ENCODE measurements around the gene AGRP.

Gene AGRP

DNA sequence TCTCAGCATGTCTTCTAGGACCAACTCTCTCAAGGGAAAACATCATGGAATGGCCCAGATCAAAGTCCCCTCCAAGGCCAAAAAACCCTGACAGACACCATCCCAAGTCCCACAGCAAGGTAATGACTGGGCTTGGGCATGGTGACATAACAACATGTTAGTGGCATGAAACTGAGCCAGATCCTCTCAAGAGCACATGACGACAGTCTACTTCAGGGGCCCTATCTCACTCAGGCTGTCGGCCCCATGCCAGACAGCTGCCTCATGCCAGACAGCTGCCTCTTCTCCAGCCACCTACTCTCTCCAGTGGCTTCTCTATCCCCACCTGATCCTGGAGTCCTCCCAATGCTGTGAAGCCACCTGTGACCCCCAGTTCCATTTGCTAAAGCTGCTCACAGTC is 34.0 kb downstream of the AGRP start:
- H3K4me1 Mint-ChIP-seq (ENCODE audit: low read depth): peaks cover 4% of the 10 kb centered on the region
- H3K36me3 Mint-ChIP-seq (ENCODE audit: low read depth): no peaks in the 10 kb centered on the region
- H3K27ac Mint-ChIP-seq: no peak overlapping the region
- no peak for DNase-seq (ENCODE audit: low spot score)
- no peaks in the 10 kb centered on the region for H3K27me3 Mint-ChIP-seq (ENCODE audit: low read depth)
- no peak overlapping the region for H3K4me3 Mint-ChIP-seq
- H3K9me3 Mint-ChIP-seq: no peaks in the 10 kb centered on the region

DNA sequence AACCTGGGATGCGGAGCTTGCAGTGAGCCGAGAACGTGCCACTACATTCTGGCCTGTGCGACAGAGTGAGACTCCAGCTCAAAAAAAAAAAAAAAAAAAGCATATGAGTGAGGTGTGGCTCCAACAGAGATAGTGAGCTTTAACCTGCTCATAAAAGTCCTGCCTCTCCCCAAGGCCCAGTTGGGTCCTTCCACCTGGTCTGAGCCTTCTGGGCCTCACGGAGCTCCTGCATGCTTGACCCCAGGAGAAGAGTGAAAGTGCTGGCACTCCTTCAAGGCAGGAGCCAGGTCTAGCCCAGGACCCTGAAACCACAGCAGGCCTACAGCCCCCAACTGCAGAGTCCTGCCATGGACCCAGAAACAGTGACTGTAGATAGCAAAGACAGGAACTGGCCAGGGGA is 34.8 kb downstream of the AGRP start:
- Mint-ChIP-seq H3K4me1 (ENCODE audit: low read depth) (peaks cover 2% of the 10 kb centered on the region), H3K4me3 (no peak overlapping the region), H3K27ac (no peak overlapping the region), H3K36me3 (ENCODE audit: low read depth) (no peaks in the 10 kb centered on the region), H3K27me3 (ENCODE audit: low read depth) (no peaks in the 10 kb centered on the region), H3K9me3 (no peaks in the 10 kb centered on the region)
- DNase-seq (ENCODE audit: low spot score): no peak

DNA sequence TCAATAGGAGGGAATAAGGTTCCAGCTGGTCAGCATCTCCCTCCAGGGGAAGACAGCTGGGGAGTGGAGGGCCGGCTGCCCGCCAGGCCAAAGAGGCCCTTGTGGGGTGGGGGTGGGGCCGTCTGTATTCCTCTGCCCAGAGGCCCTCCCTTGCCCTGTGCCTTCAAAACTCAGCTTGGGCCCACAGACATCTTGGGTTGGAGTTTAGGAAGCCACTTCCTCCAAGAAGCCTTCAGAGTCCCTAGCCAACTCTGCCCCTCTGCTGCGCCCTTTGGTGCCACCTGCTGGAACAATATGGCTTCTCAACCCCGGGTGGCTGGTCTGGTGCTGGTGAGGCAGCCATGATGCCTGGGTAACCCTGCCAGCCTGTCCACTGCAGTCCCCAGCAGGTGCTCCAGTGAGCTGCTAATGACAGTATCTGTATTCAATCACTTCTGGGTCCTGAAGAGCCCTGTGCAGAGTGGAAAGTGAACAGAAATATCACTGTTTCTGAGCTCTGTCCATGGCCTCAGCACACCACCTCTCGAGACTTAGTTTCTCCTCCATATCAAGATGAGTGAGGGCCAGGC is 35.8 kb downstream of the AGRP start:
- DNase-seq (ENCODE audit: low spot score): peak; percentile 60
- Mint-ChIP-seq H3K27me3 (ENCODE audit: low read depth) (no peaks in the 10 kb centered on the region), H3K36me3 (ENCODE audit: low read depth) (no peaks in the 10 kb centered on the region), H3K27ac (no peak overlapping the region), H3K9me3 (no peaks in the 10 kb centered on the region), H3K4me1 (ENCODE audit: low read depth) (peaks cover 2% of the 10 kb centered on the region), H3K4me3 (no peak overlapping the region)

DNA sequence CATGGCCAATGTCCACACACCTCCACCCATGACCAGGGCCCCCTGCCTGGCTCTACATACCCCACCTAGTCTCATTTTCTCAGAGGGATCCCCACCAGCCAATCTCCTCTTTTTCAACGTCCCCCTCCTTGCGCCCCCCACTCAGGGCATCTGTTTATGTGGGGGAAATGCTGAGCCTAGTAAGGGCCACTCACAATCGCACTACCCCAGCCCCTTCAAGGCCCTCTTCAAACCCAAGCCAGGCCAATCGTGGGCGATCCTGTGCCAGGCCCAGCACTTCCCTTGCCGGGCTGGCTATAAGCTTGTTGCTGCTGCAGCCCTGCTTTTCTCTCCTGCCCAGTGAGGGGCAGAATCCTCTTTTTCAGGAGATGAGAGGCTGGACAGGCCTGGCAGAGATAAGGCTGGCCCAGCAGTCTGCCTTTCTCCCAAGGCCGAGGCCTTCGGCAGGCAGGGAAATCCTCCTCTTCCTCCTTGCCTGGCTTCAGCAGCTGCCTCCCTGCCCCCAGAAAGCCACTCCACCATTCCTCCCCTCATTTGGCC is 36.3 kb downstream of the AGRP start:
- no peaks in the 10 kb centered on the region for H3K9me3 Mint-ChIP-seq
- no peaks in the 10 kb centered on the region for H3K27me3 Mint-ChIP-seq (ENCODE audit: low read depth)
- no peak overlapping the region for H3K4me3 Mint-ChIP-seq
- no peaks in the 10 kb centered on the region for H3K36me3 Mint-ChIP-seq (ENCODE audit: low read depth)
- DNase-seq (ENCODE audit: low spot score): no peak
- H3K27ac Mint-ChIP-seq: no peak overlapping the region
- peaks cover 2% of the 10 kb centered on the region for H3K4me1 Mint-ChIP-seq (ENCODE audit: low read depth)

DNA sequence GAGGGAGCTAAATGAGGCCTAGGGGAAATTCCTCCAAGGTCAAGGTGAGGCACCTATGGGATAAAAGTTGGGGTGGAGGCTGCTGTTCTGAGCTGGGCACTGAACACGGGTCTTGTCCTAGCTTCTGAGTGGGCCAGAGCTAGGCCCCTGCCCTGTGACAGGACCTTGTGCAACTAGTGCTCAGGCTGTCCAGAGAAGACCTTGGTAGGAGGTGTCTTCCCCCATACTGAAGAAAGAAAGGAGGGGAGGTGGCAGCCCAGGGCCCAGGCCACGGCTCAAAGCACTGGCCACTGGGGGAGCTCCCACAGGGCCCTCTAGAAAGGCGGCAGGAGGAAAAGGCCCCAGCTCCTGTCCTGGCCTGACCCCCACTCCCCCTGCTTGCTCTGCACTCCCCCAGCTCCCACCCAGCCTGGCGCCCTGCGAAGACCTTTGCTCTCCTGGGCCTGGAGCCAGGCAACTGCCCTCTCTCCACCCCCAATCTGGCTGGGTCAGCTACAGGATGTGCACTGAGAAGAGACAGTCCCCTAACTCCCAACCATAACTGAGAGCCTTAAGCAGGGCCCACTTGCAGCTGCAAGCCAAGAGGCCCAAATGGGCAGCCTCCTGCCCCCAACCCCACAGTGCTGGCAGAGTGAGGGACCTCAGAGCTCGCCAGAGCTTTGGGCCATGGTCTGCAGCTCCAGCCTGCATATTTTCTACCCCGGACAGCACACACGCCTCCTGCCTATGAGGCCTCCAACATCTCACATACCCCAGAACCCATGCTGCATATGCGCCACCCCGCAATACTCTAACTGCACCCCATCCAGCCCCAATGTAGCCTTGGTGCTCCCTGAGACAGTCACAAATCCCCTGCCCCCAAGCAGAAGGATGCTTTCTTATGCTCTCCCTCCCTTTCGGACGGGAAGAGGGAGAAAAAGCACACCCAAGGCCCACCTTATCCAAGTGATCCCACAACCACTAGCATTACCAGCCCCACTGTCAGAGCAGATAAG is 37.1 kb downstream of the AGRP start:
- Mint-ChIP-seq H3K27me3 (ENCODE audit: low read depth) (no peaks in the 10 kb centered on the region), H3K4me1 (ENCODE audit: low read depth) (peaks cover 2% of the 10 kb centered on the region), H3K27ac (no peak overlapping the region), H3K9me3 (no peaks in the 10 kb centered on the region), H3K36me3 (ENCODE audit: low read depth) (no peaks in the 10 kb centered on the region), H3K4me3 (no peak overlapping the region)
- DNase-seq (ENCODE audit: low spot score): no peak

DNA sequence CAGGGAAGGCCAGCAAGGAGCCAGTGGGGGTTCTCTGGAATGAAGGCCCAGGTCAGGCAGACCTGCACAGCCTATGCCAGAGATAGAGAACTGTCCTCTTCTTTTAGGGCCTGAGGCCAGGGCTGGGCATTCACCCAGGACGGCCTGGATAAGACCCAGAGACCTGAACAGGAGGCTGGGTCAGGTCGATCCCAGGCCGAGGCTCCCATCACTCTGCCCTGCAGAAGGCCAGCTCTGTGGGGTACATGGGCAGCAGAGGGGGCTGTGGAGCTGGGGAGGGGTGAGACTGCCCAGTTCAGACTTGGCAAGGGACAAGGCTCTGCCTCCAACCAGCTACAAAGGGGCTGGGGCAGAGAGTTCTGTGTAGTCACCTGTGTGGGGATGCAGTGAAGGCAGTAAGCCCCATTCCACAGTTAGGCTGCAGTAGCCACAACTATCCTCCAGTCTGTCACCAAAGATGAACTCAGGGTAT is 37.9 kb downstream of the AGRP start:
- Mint-ChIP-seq H3K27me3 (ENCODE audit: low read depth) (no peaks in the 10 kb centered on the region), H3K4me1 (ENCODE audit: low read depth) (peaks cover 2% of the 10 kb centered on the region), H3K36me3 (ENCODE audit: low read depth) (no peaks in the 10 kb centered on the region), H3K9me3 (no peaks in the 10 kb centered on the region), H3K4me3 (no peak overlapping the region), H3K27ac (no peak overlapping the region)
- DNase-seq (ENCODE audit: low spot score): no peak

DNA sequence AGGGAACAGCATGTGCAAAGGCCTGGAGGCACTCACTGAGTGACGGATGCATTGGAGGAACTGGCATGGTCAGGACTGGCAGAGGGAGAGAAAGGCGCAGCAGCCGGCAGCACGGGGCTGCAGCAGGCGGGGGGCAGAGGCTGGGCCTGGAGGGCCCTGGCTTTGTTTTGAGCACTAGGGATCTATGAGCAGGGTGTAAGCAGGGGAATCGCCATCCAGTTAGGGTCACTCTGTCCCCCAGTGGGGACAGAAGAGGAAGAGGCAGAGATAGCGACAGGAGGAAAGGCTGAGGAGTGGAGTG is 38.3 kb downstream of the AGRP start:
- Mint-ChIP-seq H3K4me3 (no peak overlapping the region), H3K4me1 (ENCODE audit: low read depth) (peaks cover 2% of the 10 kb centered on the region), H3K27me3 (ENCODE audit: low read depth) (no peaks in the 10 kb centered on the region), H3K36me3 (ENCODE audit: low read depth) (no peaks in the 10 kb centered on the region), H3K27ac (no peak overlapping the region), H3K9me3 (no peaks in the 10 kb centered on the region)
- no peak for DNase-seq (ENCODE audit: low spot score)

DNA sequence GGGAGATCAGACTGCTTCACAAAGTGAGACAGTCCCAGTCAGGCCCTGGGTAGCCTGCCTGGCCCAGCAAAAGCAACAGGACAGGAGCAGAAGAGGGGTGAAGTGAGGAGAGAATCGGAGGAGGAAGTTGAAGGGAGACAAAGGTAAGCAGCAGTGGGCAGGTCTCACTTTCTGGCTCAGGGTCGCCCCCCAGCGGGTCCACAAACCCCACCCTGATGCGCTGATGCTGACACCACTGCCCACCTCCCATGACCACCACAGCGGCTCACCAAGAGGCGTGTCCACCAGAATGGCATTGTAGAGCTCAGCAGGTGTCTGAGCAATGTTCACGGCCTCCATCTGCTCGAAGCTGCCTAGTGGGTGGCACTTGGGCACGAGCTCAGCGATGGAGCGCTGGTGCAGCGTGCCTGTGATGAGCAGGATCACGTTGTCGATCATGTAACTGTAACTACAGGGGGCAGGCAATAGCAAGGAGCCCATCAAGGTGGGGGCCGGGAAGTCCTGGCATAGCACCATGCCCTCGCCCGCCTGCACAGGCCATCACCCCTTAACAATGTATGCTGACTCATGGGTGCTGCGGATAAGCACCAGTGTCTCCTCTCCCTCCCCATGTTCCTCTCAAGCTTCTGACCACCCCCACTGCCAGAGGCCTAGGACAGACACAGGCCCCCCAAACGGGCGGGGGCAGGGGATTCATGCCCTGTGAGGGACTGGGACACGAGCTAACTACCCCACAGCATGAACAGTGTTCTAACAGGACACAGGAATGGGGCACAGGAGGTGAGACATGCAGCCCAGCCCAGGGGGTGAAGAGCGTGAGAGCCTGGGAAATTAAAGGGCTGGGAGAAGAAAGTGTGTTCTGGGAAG is 38.9 kb downstream of the AGRP start:
- no peaks in the 10 kb centered on the region for H3K9me3 Mint-ChIP-seq
- no peaks in the 10 kb centered on the region for H3K27me3 Mint-ChIP-seq (ENCODE audit: low read depth)
- no peak for DNase-seq (ENCODE audit: low spot score)
- no peak overlapping the region for H3K27ac Mint-ChIP-seq
- H3K36me3 Mint-ChIP-seq (ENCODE audit: low read depth): peaks cover 1% of the 10 kb centered on the region
- peaks cover 2% of the 10 kb centered on the region for H3K4me1 Mint-ChIP-seq (ENCODE audit: low read depth)
- no peak overlapping the region for H3K4me3 Mint-ChIP-seq

DNA sequence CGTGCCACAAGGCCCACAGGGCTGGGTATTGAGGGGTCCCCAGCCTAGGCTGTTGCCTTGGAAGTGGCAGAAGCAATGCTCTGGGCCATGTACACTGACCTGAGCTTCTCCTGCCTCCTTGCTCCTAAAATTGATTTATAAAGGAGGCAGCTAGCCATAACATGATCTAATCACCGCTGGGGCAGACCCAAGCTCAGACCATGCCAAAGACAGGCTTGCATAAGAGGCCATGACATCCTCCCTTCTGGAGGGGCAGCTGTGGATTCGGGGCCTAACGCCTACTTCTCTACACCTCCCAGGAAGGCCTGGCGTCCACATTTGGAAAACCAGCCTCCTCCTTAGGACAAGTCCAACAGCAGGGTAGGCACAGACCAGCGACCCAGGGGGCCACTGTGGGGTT is 40.1 kb downstream of the AGRP start:
- peaks cover 2% of the 10 kb centered on the region for H3K36me3 Mint-ChIP-seq (ENCODE audit: low read depth)
- no peak overlapping the region for H3K27ac Mint-ChIP-seq
- H3K27me3 Mint-ChIP-seq (ENCODE audit: low read depth): no peaks in the 10 kb centered on the region
- H3K9me3 Mint-ChIP-seq: no peaks in the 10 kb centered on the region
- DNase-seq (ENCODE audit: low spot score): no peak
- H3K4me3 Mint-ChIP-seq: no peak overlapping the region
- peaks cover 2% of the 10 kb centered on the region for H3K4me1 Mint-ChIP-seq (ENCODE audit: low read depth)

DNA sequence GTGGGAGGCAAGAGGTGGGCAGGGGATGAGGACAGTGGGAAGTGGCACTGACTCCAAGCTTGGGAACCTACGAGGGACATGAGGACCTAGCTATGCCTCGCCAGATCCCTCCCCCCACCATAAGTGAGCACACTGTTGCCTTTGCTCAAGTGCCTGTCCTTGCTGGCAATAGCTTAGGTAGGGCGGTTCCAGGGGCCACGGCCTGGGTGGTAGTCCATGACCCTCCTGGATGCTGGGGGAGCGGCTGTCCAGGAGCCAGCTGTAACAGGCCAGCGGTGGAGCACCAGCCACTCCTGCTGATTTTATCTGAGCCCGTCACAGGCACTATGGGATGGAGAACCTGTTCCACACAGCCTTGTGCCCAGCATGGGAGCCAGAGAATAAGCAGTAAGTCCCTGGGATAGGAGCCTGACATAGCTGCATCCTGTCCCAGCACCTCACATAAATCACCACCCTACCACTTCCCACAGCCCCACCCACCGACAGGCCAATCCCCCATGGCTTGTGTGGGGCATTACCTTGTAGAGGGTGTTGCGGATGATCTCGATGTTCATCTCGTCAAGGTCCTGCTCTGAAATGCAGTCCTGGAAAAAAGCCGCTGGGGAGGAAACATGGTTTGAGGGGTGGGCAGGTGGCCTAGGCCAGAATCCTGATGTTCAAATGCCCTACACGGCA is 40.6 kb downstream of the AGRP start:
- no peak for DNase-seq (ENCODE audit: low spot score)
- no peak overlapping the region for H3K4me3 Mint-ChIP-seq
- peaks cover 1% of the 10 kb centered on the region for H3K4me1 Mint-ChIP-seq (ENCODE audit: low read depth)
- no peaks in the 10 kb centered on the region for H3K9me3 Mint-ChIP-seq
- no peak overlapping the region for H3K27ac Mint-ChIP-seq
- H3K36me3 Mint-ChIP-seq (ENCODE audit: low read depth): peaks cover 5% of the 10 kb centered on the region
- H3K27me3 Mint-ChIP-seq (ENCODE audit: low read depth): no peaks in the 10 kb centered on the region

DNA sequence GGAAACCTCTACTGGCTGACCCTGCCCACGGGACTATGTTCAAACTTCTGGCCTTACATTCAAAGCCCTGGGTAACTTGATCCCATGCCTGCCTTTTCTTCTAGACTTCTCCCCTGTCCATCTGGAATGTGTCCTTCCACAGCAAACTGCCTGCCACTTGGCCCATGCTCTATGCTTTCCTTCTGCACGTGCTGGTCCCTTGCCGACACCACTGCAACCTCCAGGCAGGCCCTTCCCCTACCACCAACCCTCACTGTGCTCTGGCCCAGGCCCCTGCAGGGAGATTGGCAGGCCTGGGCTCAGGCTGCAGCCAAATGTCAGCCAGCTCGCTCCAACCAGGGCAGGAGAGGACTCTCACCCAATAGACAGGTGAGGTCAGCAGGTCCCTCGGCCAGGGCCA is 41.4 kb downstream of the AGRP start:
- Mint-ChIP-seq H3K36me3 (ENCODE audit: low read depth) (peaks cover 5% of the 10 kb centered on the region), H3K4me3 (no peak overlapping the region), H3K9me3 (no peaks in the 10 kb centered on the region), H3K27ac (no peak overlapping the region), H3K27me3 (ENCODE audit: low read depth) (no peaks in the 10 kb centered on the region), H3K4me1 (ENCODE audit: low read depth) (no peaks in the 10 kb centered on the region)
- no peak for DNase-seq (ENCODE audit: low spot score)

DNA sequence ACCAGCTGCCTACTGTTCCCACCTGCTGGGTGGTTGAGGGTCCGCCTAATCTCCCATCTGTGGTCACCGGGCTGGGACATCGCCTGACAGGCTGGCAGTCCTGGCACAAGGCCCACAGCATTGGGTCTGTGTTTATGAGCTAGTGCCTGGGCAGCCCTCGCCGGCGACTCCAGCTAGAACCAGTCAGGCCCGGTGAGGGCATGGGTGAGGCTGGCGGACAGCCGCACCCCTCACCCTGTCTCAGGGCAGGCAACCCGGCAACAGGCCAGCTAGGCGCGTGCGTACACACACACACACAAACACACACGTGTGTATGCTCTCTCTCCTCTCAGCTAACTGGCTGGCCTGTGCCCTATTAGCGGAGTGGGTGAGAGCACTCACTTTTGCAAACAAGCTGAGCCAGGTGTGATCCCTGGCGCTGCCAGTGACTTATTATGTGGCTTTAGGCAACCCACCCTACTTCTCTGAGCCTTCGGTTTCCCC is 42.0 kb downstream of the AGRP start:
- Mint-ChIP-seq H3K9me3 (no peaks in the 10 kb centered on the region), H3K27me3 (ENCODE audit: low read depth) (no peaks in the 10 kb centered on the region), H3K4me1 (ENCODE audit: low read depth) (no peaks in the 10 kb centered on the region), H3K27ac (no peak overlapping the region), H3K36me3 (ENCODE audit: low read depth) (peaks cover 5% of the 10 kb centered on the region), H3K4me3 (no peak overlapping the region)
- no peak for DNase-seq (ENCODE audit: low spot score)

DNA sequence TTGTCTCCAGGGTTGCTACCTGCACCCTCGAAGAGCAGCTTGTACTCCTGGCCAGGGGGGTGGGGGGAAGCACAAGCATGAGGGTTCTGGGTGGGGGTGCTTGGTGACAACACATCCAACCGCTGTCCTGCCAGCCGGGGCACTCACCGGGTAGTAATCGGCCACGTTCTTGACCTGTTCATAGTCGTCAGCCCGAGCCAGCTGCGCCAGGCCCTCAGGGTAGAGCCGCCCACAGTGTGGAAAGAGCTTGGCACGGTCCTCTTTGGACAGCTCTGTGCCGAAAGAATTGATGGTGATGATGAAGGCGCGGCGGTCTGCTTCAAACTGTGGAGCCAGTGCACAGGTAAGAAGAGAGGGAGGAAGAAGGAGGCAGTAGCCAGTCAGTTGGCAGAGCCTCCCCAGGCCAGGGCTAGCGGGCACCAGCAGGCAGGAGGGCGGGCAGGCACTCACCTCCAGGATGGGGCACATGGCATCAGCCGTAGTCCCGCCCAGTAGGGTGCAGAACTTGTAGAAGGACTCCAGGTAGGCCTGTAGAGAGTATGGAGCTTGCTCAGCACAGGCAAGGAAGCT is 44.4 kb downstream of the AGRP start:
- H3K9me3 Mint-ChIP-seq: no peaks in the 10 kb centered on the region
- H3K4me3 Mint-ChIP-seq: no peak overlapping the region
- no peak for DNase-seq (ENCODE audit: low spot score)
- H3K27me3 Mint-ChIP-seq (ENCODE audit: low read depth): peaks cover 2% of the 10 kb centered on the region
- peaks cover 5% of the 10 kb centered on the region for H3K36me3 Mint-ChIP-seq (ENCODE audit: low read depth)
- H3K4me1 Mint-ChIP-seq (ENCODE audit: low read depth): no peaks in the 10 kb centered on the region
- H3K27ac Mint-ChIP-seq: no peak overlapping the region
